Measurements from ENCODE around the gene STAT6.

Gene STAT6

GRCh38 chr12:57111031-57111734, at the start of gene STAT6:
Gene STAT6, minus strand, starts transcription at chr12:57111362. Its CDS starts 3,084 bp downstream, at chr12:57108278.
- peak; percentile 79 for DNase-seq

GRCh38 chr12:57160741-57161140, 49.6 kb upstream of the STAT6 start:
- DNase-seq, result no peak

GRCh38 chr12:57160040-57160439, 48.9 kb upstream of the STAT6 start:
- no peak for DNase-seq

- no peak for DNase-seq
Observed at GRCh38 chr12:57159311-57159710, 48.1 kb upstream of the STAT6 start.

- no peak for DNase-seq
Observed at GRCh38 chr12:57158665-57159064, 47.5 kb upstream of the STAT6 start.

GRCh38 chr12:57158186-57158585, 47.0 kb upstream of the STAT6 start:
- no peak for DNase-seq

GRCh38 chr12:57157588-57158173, 46.5 kb upstream of the STAT6 start:
- DNase-seq, result no peak

GRCh38 chr12:57156701-57157403, 45.7 kb upstream of the STAT6 start:
- DNase-seq, result no peak

- no peak for DNase-seq
Observed at GRCh38 chr12:57154804-57155434, 43.8 kb upstream of the STAT6 start.

GRCh38 chr12:57154076-57154475, 42.9 kb upstream of the STAT6 start:
- no peak for DNase-seq

- DNase-seq, result no peak
Observed at GRCh38 chr12:57153415-57153997, 42.3 kb upstream of the STAT6 start.

GRCh38 chr12:57152639-57153038, 41.5 kb upstream of the STAT6 start:
- no peak for DNase-seq

GRCh38 chr12:57151741-57152630, 40.8 kb upstream of the STAT6 start:
- no peak for DNase-seq

GRCh38 chr12:57150400-57151000, 39.3 kb upstream of the STAT6 start:
- no peak for DNase-seq

- no peak for DNase-seq
Observed at GRCh38 chr12:57149245-57149900, 38.2 kb upstream of the STAT6 start.

- DNase-seq, result no peak
Observed at GRCh38 chr12:57148469-57149244, 37.5 kb upstream of the STAT6 start.

GRCh38 chr12:57146961-57147944, 36.1 kb upstream of the STAT6 start, which contains the start of gene LRP1-AS:
Gene LRP1-AS, minus strand, starts transcription at chr12:57147619.
- DNase-seq, result no peak

- no peak for DNase-seq
Observed at GRCh38 chr12:57146092-57146491, 34.9 kb upstream of the STAT6 start.

GRCh38 chr12:57145460-57146059, 34.4 kb upstream of the STAT6 start:
- no peak for DNase-seq

All from activated CD8-positive, alpha-beta memory T cell treated with anti-CD3 and anti-CD28 coated beads, Interleukin-2, amount 50 U/mL, for 4 hours (primary cell).